HepG2 (cell line): Measurements from ENCODE around the gene ZFP36L2. TPM values are rescaled to one million over a fixed set of nuclear protein-coding genes. Genes with fewer than 3 reads are reported as not detected.

Experiments used
- FOXK2 ChIP-seq: fragments of 450-650 bp; IDR thresholded peaks from 2 replicates; pipeline ENCODE4 v1.6.1; 2016
- GABPA ChIP-seq, 2 experiments: IDR thresholded peaks; 2 replicates each; pipeline ENCODE4 v1.6.1; 2011 to 2016; ENCODE audit warnings: low read depth in 2 of 2, low read length in 1 of 2, missing biosample characterization in 1 of 2, missing genetic modification characterization in 1 of 2
- HHEX ChIP-seq: IDR thresholded peaks from 2 replicates; pipeline ENCODE4 v1.6.1; 2016; ENCODE audit warnings: control low read depth
- HMGXB3 ChIP-seq: sonication (generic); formaldehyde crosslinking; IDR thresholded peaks from 2 replicates; pipeline ENCODE4 v1.4.0; 2020; ENCODE audit warnings: missing genetic modification reagents, borderline replicate concordance
- HNRNPL ChIP-seq: fragments of 200-400 bp; formaldehyde crosslinking; IDR thresholded peaks from 2 replicates; pipeline ENCODE4 v1.6.1; 2017; ENCODE audit warnings: mild to moderate bottlenecking, low read depth, low read length
- KLF16 ChIP-seq, 2 experiments: sonication (generic) in 1 of 2; formaldehyde crosslinking in 1 of 2; IDR thresholded peaks; 2 replicates each; pipeline versions ENCODE4 v1.6.1 to v1.8.0; 2016 to 2023; ENCODE audit warnings: missing genetic modification reagents in 2 of 2, missing compliant biosample characterization in 1 of 2
- MAFF ChIP-seq: IDR thresholded peaks from 2 replicates; pipeline ENCODE4 v1.6.1; 2011; ENCODE audit warnings: low read depth, low read length, improper control_type of control experiment
- MEIS1 ChIP-seq: sonication (generic); formaldehyde crosslinking; IDR thresholded peaks from 2 replicates; pipeline ENCODE4 v1.9.0; 2021; ENCODE audit warnings: mild to moderate bottlenecking, missing genetic modification reagents, moderate library complexity, borderline replicate concordance
- NCOA5 ChIP-seq: sonication (generic); formaldehyde crosslinking; IDR thresholded peaks from 2 replicates; pipeline ENCODE4 v1.4.0; 2020; ENCODE audit warnings: missing genetic modification reagents
- SMAD1 ChIP-seq: sonication (generic); formaldehyde crosslinking; IDR thresholded peaks from 2 replicates; pipeline ENCODE4 v1.4.0; 2020; ENCODE audit warnings: missing genetic modification reagents, low read depth, mild to moderate bottlenecking, borderline replicate concordance
- SRSF1 ChIP-seq: fragments of 200-400 bp; formaldehyde crosslinking; optimal IDR thresholded peaks from 2 replicates; pipeline ENCODE3; 2017; ENCODE audit warnings: mild to moderate bottlenecking, low read depth, low read length, moderate library complexity
- ZBTB21 ChIP-seq: sonication (generic); formaldehyde crosslinking; IDR thresholded peaks from 2 replicates; pipeline ENCODE4 v1.4.0; 2020; ENCODE audit warnings: missing genetic modification reagents
- ZNF230 ChIP-seq: sonication (generic); formaldehyde crosslinking; IDR thresholded peaks from 2 replicates; pipeline ENCODE4 v1.4.0; 2020; ENCODE audit warnings: mild to moderate bottlenecking, missing genetic modification reagents
- ZNF570 ChIP-seq: sonication (generic); formaldehyde crosslinking; IDR thresholded peaks from 2 replicates; pipeline ENCODE4 v1.4.0; 2020; ENCODE audit warnings: mild to moderate bottlenecking, missing genetic modification reagents, borderline replicate concordance
- ZNF691 ChIP-seq: sonication (generic); formaldehyde crosslinking; IDR thresholded peaks from 2 replicates; pipeline ENCODE4 v1.4.0; 2020; ENCODE audit warnings: missing genetic modification reagents, low read depth, mild to moderate bottlenecking, borderline replicate concordance
- ZNF790 ChIP-seq: sonication (generic); formaldehyde crosslinking; IDR thresholded peaks from 2 replicates; pipeline ENCODE4 v1.8.0; 2022; ENCODE audit warnings: missing genetic modification reagents, mild to moderate bottlenecking, borderline replicate concordance
- polyA plus RNA-seq, 8 experiments: library from polyadenylated mRNA; depleted of rRNA in 3 of 8; stranded (reverse) in 7 of 8; unstranded in 1 of 8; fragments of >200 nt; fragmentation: Illumina TruSeq in 4 of 8; extraction: Trizol in 4 of 8; gene quantifications; 2 replicates each; pipeline versions ENCODE4 v1.2.1 to v1.2.3, GENCODE V29; 2011 to 2016; ENCODE audit warnings: low read depth in 4 of 8, missing spikeins in 1 of 8, mixed read lengths in 1 of 8; ENCODE audit not compliant: insufficient read depth in 1 of 8
- total RNA-seq, 5 experiments: library from RNA; depleted of rRNA; stranded (reverse); fragments of >200 nt; fragmentation: Illumina TruSeq; extraction: Trizol; gene quantifications; 2 replicates each; pipeline ENCODE4 v1.2.3, GENCODE V29; 2016; ENCODE audit warnings: low read depth in 1 of 5
- TF ChIP-seq, protein P1 (sequence below): sonication (generic); formaldehyde crosslinking; IDR thresholded peaks from 2 replicates; pipeline ENCODE4 v1.5.0; 2020; ENCODE audit warnings: missing genetic modification reagents, mild to moderate bottlenecking, borderline replicate concordance
- TF ChIP-seq, protein P2 (sequence below): sonication (generic); formaldehyde crosslinking; IDR thresholded peaks from 2 replicates; pipeline ENCODE4 v1.5.0; 2020; ENCODE audit warnings: mild to moderate bottlenecking, missing genetic modification reagents, borderline replicate concordance
- TF ChIP-seq, protein P3 (sequence below), 2 experiments: sonication (generic) in 1 of 2; formaldehyde crosslinking in 1 of 2; IDR thresholded peaks; 2 replicates each; pipeline versions ENCODE4 v1.4.0 to v1.6.1; 2018 to 2020; ENCODE audit warnings: missing genetic modification reagents in 2 of 2, borderline replicate concordance in 1 of 2, low read depth in 1 of 2, mild to moderate bottlenecking in 1 of 2, missing biosample characterization in 1 of 2

Gene ZFP36L2
- total and polyA plus RNA-seq, 2 of the 13 experiments (the other 11 are each of a cell fraction or from before 2014, with no cell fraction given) = 11.2 to 21.8 TPM

GRCh38 chr2:43225093-43225787 is 1.2 kb downstream of the ZFP36L2 start (continued):
- TF ChIP-seq HMGXB3 (CRISPR knock-in tag) = no peak; the same call in 1 of the 2 replicates
- peak; percentile 74; the same call in 1 of the 2 replicates for TF ChIP-seq HNRNPL
- no peak for TF ChIP-seq ZNF570 (CRISPR knock-in tag)
- TF ChIP-seq MAFF = no peak
- TF ChIP-seq ZNF790 (CRISPR knock-in tag) = no peak
- no peak for TF ChIP-seq GABPA (IDR thresholded peaks at IDR 0.05; ENCODE audit: low read depth, low read length)
- no peak for TF ChIP-seq GABPA (CRISPR knock-in tag; IDR thresholded peaks at IDR 0.05; ENCODE audit: low read depth)
- no peak for TF ChIP-seq HHEX
- no peak for TF ChIP-seq FOXK2
- TF ChIP-seq KLF16 (CRISPR knock-in tag; IDR thresholded peaks at IDR 0.05) = peak; percentile 25 to 77; a peak in 3 of 4 replicates
- TF ChIP-seq SMAD1 (CRISPR knock-in tag) = no peak
- no peak for TF ChIP-seq NCOA5
- TF ChIP-seq, protein P1, sequence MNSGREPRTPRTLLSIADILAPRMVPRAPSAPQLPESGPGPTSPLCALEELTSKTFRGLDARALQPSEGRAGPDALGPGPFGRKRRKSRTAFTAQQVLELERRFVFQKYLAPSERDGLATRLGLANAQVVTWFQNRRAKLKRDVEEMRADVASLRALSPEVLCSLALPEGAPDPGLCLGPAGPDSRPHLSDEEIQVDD (CRISPR knock-in tag) = no peak
- TF ChIP-seq, protein P2, sequence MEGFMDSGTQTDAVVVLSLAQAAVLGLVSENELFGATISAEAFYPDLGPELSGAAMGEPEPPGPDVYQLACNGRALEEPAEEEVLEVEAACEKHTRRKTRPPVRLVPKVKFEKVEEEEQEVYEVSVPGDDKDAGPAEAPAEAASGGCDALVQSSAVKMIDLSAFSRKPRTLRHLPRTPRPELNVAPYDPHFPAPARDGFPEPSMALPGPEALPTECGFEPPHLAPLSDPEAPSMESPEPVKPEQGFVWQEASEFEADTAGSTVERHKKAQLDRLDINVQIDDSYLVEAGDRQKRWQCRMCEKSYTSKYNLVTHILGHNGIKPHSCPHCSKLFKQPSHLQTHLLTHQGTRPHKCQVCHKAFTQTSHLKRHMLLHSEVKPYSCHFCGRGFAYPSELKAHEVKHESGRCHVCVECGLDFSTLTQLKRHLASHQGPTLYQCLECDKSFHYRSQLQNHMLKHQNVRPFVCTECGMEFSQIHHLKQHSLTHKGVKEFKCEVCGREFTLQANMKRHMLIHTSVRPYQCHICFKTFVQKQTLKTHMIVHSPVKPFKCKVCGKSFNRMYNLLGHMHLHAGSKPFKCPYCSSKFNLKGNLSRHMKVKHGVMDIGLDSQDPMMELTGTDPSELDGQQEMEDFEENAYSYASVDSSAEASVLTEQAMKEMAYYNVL (CRISPR knock-in tag) = peak; percentile 15; the same call in 1 of the 2 replicates
- no peak for TF ChIP-seq ZBTB21 (CRISPR knock-in tag)
- TF ChIP-seq ZNF691 (CRISPR knock-in tag) = no peak
- TF ChIP-seq, protein P3, sequence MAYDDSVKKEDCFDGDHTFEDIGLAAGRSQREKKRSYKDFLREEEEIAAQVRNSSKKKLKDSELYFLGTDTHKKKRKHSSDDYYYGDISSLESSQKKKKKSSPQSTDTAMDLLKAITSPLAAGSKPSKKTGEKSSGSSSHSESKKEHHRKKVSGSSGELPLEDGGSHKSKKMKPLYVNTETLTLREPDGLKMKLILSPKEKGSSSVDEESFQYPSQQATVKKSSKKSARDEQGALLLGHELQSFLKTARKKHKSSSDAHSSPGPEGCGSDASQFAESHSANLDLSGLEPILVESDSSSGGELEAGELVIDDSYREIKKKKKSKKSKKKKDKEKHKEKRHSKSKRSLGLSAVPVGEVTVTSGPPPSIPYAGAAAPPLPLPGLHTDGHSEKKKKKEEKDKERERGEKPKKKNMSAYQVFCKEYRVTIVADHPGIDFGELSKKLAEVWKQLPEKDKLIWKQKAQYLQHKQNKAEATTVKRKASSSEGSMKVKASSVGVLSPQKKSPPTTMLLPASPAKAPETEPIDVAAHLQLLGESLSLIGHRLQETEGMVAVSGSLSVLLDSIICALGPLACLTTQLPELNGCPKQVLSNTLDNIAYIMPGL (CRISPR knock-in tag; IDR thresholded peaks at IDR 0.05; ENCODE audit: borderline replicate concordance in 1 of 2, low read depth in 1 of 2) = peak in 1 of 2 experiments; percentile 69; a peak in 2 of 4 replicates
- no peak for TF ChIP-seq MEIS1 (CRISPR knock-in tag)
- TF ChIP-seq SRSF1 = no peak
- TF ChIP-seq ZNF230 (CRISPR knock-in tag) = no peak; the same call in 1 of the 2 replicates
